Lower leg skin (tissue), 3 donors: Measurements from ENCODE around the gene CCDC9.

Source experiments
- CTCF ChIP-seq, 3 donors: fragments of 450-650 bp; IDR thresholded peaks; one replicate each; pipeline ENCODE4 v1.5.1; 2016; ENCODE audit warnings: antibody characterized with exemption in 3 of 3, mild to moderate bottlenecking in 3 of 3, moderate library complexity in 2 of 3
- POLR2A ChIP-seq, 2 donors: fragments of 450-650 bp; IDR thresholded peaks; one replicate each; pipeline ENCODE4 v1.6.1; 2016 to 2017; ENCODE audit warnings: antibody characterized with exemption in 2 of 2, mild to moderate bottlenecking in 1 of 2, moderate library complexity in 1 of 2

- TF ChIP-seq CTCF (IDR thresholded peaks at IDR 0.05) (no peak), POLR2A (IDR thresholded peaks at IDR 0.05) (no peak)
Measured at GRCh38 chr19:47310323-47310722, 54.0 kb downstream of the CCDC9 start.
